Urothelium cell line (cell line): ENCODE measurements around the gene ARAP2.

Experiments used
- DNase-seq: peaks from one replicate; pipeline ENCODE4 v3.0.0; 2011; ENCODE audit warnings: low spot score, mixed read lengths
- FAIRE-seq: peaks from 2 replicates; lab custom pipeline; 2011; peaks lifted over from hg19 to GRCh38; lab: Jason Lieb, UNC

The ARAP2 gene

GRCh38 chr4:36220776-36221175 is 23.5 kb downstream of the ARAP2 start:
- DNase-seq = no peak
- FAIRE-seq = no peak

- FAIRE-seq (no peak), DNase-seq (no peak)
Measured at GRCh38 chr4:36218121-36218520, 26.2 kb downstream of the ARAP2 start.

- DNase-seq = no peak
- FAIRE-seq = no peak
Measured at GRCh38 chr4:36215627-36216026, 28.7 kb downstream of the ARAP2 start.

GRCh38 chr4:36214735-36215485 is 29.4 kb downstream of the ARAP2 start:
- no peak for DNase-seq
- FAIRE-seq = no peak

GRCh38 chr4:36213977-36214376 is 30.3 kb downstream of the ARAP2 start:
- FAIRE-seq (no peak), DNase-seq (no peak)

- FAIRE-seq (no peak), DNase-seq (no peak)
Measured at GRCh38 chr4:36211084-36211483, 33.2 kb downstream of the ARAP2 start.

GRCh38 chr4:36209941-36210649 is 34.2 kb downstream of the ARAP2 start:
- DNase-seq (no peak), FAIRE-seq (no peak)

GRCh38 chr4:36208893-36209473 is 35.3 kb downstream of the ARAP2 start:
- DNase-seq (no peak), FAIRE-seq (no peak)

GRCh38 chr4:36207831-36208520 is 36.3 kb downstream of the ARAP2 start:
- DNase-seq (no peak), FAIRE-seq (no peak)

- no peak for FAIRE-seq
- DNase-seq = no peak
Measured at GRCh38 chr4:36207367-36207766, 36.9 kb downstream of the ARAP2 start.

GRCh38 chr4:36206603-36207311 is 37.6 kb downstream of the ARAP2 start:
- no peak for FAIRE-seq
- no peak for DNase-seq

- FAIRE-seq (no peak), DNase-seq (no peak)
Measured at GRCh38 chr4:36206012-36206411, 38.3 kb downstream of the ARAP2 start.

GRCh38 chr4:36198861-36199260 is 45.5 kb downstream of the ARAP2 start:
- no peak for FAIRE-seq

GRCh38 chr4:36198068-36198808 is 46.1 kb downstream of the ARAP2 start:
- FAIRE-seq (no peak), DNase-seq (no peak)

More at GRCh38 chr4:36198861-36199260, 45.5 kb downstream of the ARAP2 start:
- DNase-seq = no peak

GRCh38 chr4:36197501-36197900 is 46.8 kb downstream of the ARAP2 start:
- FAIRE-seq (peak; percentile 63), DNase-seq (no peak)

GRCh38 chr4:36196145-36196913 is 48.0 kb downstream of the ARAP2 start:
- FAIRE-seq (no peak), DNase-seq (no peak)

GRCh38 chr4:36192922-36193321 is 51.4 kb downstream of the ARAP2 start:
- FAIRE-seq = no peak

GRCh38 chr4:36189511-36190226 is 54.6 kb downstream of the ARAP2 start:
- FAIRE-seq = no peak
- DNase-seq = no peak

More at GRCh38 chr4:36192922-36193321, 51.4 kb downstream of the ARAP2 start:
- DNase-seq = no peak
